K562 (cell line): ENCODE results near the gene ENDOV. TPM values are rescaled to one million over a fixed set of nuclear protein-coding genes. Genes with fewer than 3 reads are reported as not detected.

ENCODE experiments used
- ATAC-seq: fragments of 200-7000 bp; cut with Tn5 transposase; 3 replicates; pipeline ENCODE4 v1.9.1; 2020; ENCODE audit warnings: moderate library complexity
- BruUV-seq: library from RNA; stranded (reverse); fragments of 400-500 nt; replicated peaks from 2 replicates; lab custom pipeline; 2021; lab: Mats Ljungman, UMichigan
- CTCF ChIA-PET: fragments of 300-600 bp; formaldehyde crosslinking; extraction: SDS; loops from one replicate; lab custom pipeline; 2021; ENCODE audit warnings: low intra/inter-chr PET ratio; lab: Yijun Ruan, JAX
- POLR2A ChIA-PET: fragments of 300-600, 350-650 bp; sonication (Branson Sonifier 250); formaldehyde crosslinking; extraction: SDS; loops from one replicate; lab custom pipeline; 2021; ENCODE audit warnings: antibody characterized with exemption, inconsistent platforms; lab: Yijun Ruan, JAX
- DNase-seq, 4 experiments: peaks; one replicate each; pipeline versions ENCODE4 v3.0.0 to v3.0.0-alpha.2; 2011 to 2018; ENCODE audit warnings: low spot score in 3 of 4, mixed read lengths in 3 of 4; ENCODE audit errors: extremely low read depth in 1 of 4
- FAIRE-seq: peaks from 2 replicates; lab custom pipeline; 2011; peaks lifted over from hg19 to GRCh38; lab: Jason Lieb, UNC
- H2AFZ ChIP-seq: 2 replicates; pipeline ENCODE4 v1.6.0; 2011; ENCODE audit warnings: low read depth, low read length, control low read depth, inconsistent platforms
- H3K27ac ChIP-seq: fragments of 200-600 bp; 3 replicates; pipeline ENCODE4 v1.8.0; 2011; ENCODE audit warnings: low read depth, mild to moderate bottlenecking, control low read depth, inconsistent platforms, low read length, moderate library complexity, mixed read lengths; ENCODE audit errors: extremely low read depth
- H3K27me3 ChIP-seq, 2 experiments: fragments of 300-600 bp in 1 of 2; 2 replicates in 1 of 2; 3 replicates in 1 of 2; pipeline versions ENCODE4 v1.6.0 to v1.8.0; 2011; ENCODE audit warnings: inconsistent platforms in 2 of 2, low read length in 2 of 2, mild to moderate bottlenecking in 1 of 2, mixed read lengths in 1 of 2, moderate library complexity in 1 of 2; ENCODE audit not compliant: control insufficient read depth in 2 of 2, insufficient read depth in 2 of 2
- H3K36me3 ChIP-seq: fragments of 300-600 bp; 3 replicates; pipeline ENCODE4 v1.8.0; 2011; ENCODE audit warnings: mild to moderate bottlenecking, low read length, inconsistent platforms; ENCODE audit not compliant: control insufficient read depth, insufficient read depth
- H3K4me1 ChIP-seq, 2 experiments: fragments of 200-600 bp in 1 of 2; replicated peaks in 1 of 2; 2 replicates in 1 of 2; 3 replicates in 1 of 2; pipeline versions ENCODE4 v1.5.1 to v1.8.0; 2011; ENCODE audit warnings: inconsistent platforms in 2 of 2, low read length in 2 of 2, mild to moderate bottlenecking in 1 of 2, mixed read lengths in 1 of 2, moderate library complexity in 1 of 2; ENCODE audit not compliant: control insufficient read depth in 2 of 2, insufficient read depth in 2 of 2
- H3K4me2 ChIP-seq: 2 replicates; pipeline ENCODE4 v1.6.1; 2011; ENCODE audit warnings: low read length, control low read depth, inconsistent platforms, mixed read lengths; ENCODE audit not compliant: insufficient read depth
- H3K4me3 ChIP-seq: fragments of 200-600 bp; sonication (generic), shearing (Covaris generic); 2 replicates; pipeline ENCODE4 v1.5.1; 2016; ENCODE audit warnings: control low read depth, inconsistent platforms
- H3K79me2 ChIP-seq: fragments of 200-600 bp; 3 replicates; pipeline ENCODE4 v1.8.0; 2011; ENCODE audit warnings: low read length, inconsistent platforms; ENCODE audit not compliant: control insufficient read depth, insufficient read depth
- H3K9ac ChIP-seq, 2 experiments: 2 replicates each; pipeline versions ENCODE4 v1.6.0 to v1.6.1; 2011; ENCODE audit warnings: low read depth in 2 of 2, low read length in 2 of 2, control low read depth in 1 of 2, inconsistent platforms in 1 of 2, mild to moderate bottlenecking in 1 of 2, mixed read lengths in 1 of 2; ENCODE audit not compliant: insufficient read depth in 1 of 2
- H3K9me1 ChIP-seq: one replicate; pipeline ENCODE4 v1.6.0; 2011; ENCODE audit warnings: inconsistent platforms, mild to moderate bottlenecking, low read length, moderate library complexity; ENCODE audit not compliant: control insufficient read depth, insufficient read depth
- H3K9me3 ChIP-seq: replicated peaks from 2 replicates; pipeline ENCODE4 v1.5.1; 2011; ENCODE audit warnings: low read depth, low read length, inconsistent platforms; ENCODE audit not compliant: control insufficient read depth, insufficient read depth
- H4K20me1 ChIP-seq: replicated peaks from 2 replicates; pipeline ENCODE4 v1.6.1; 2011; ENCODE audit warnings: low read length, inconsistent platforms, mixed read lengths; ENCODE audit not compliant: control insufficient read depth, insufficient read depth
- DNMT1 ChIP-seq: fragments of 450-650 bp; IDR thresholded peaks from 2 replicates; pipeline ENCODE4 v1.6.1; 2016; ENCODE audit warnings: antibody characterized with exemption, mild to moderate bottlenecking
- E2F1 ChIP-seq: sonication (generic); formaldehyde crosslinking; IDR thresholded peaks from 2 replicates; pipeline ENCODE4 v1.8.1; 2023; ENCODE audit warnings: mild to moderate bottlenecking, missing genetic modification reagents, moderate library complexity
- ETV1 ChIP-seq: fragments of 450-650 bp; conservative IDR thresholded peaks from 2 replicates; pipeline ENCODE4 v1.6.1; 2016; ENCODE audit warnings: missing genetic modification characterization, control low read depth, low read depth, missing compliant biosample characterization
- MYNN ChIP-seq, 2 experiments: sonication (generic); formaldehyde crosslinking in 1 of 2; IDR thresholded peaks; 2 replicates each; pipeline versions ENCODE4 v1.5.0 to v1.6.1; 2016 to 2020; ENCODE audit warnings: antibody characterized with exemption in 1 of 2, missing genetic modification reagents in 1 of 2
- NFIX ChIP-seq: fragments of 250-450 bp; sonication (Bioruptor Pico); IDR thresholded peaks from 2 replicates; pipeline ENCODE4 v1.4.0; 2020; ENCODE audit warnings: low read depth, mild to moderate bottlenecking, moderate library complexity
- POLR2AphosphoS2 ChIP-seq: IDR thresholded peaks from 2 replicates; pipeline ENCODE4 v1.6.1; 2012; ENCODE audit warnings: low read length, improper control_type of control experiment
- PRPF4 ChIP-seq: fragments of 200-400 bp; formaldehyde crosslinking; IDR thresholded peaks from one replicate; pipeline ENCODE4 v1.6.1; 2017; ENCODE audit warnings: low read length, low read depth, mild to moderate bottlenecking; ENCODE audit not compliant: insufficient read depth, poor library complexity, severe bottlenecking
- SP2 ChIP-seq: IDR thresholded peaks from 2 replicates; pipeline ENCODE4 v1.6.1; 2011; ENCODE audit warnings: mild to moderate bottlenecking, low read depth, low read length, moderate library complexity; ENCODE audit not compliant: poor library complexity, severe bottlenecking; ENCODE audit errors: extremely low read depth
- XRCC5 ChIP-seq: fragments of 200-400 bp; formaldehyde crosslinking; IDR thresholded peaks from 2 replicates; pipeline ENCODE4 v1.6.1; 2017; ENCODE audit warnings: low read depth, mild to moderate bottlenecking, low read length
- ZBTB26 ChIP-seq: fragments of 450-650 bp; formaldehyde crosslinking; IDR thresholded peaks from 2 replicates; pipeline ENCODE4 v1.4.0; 2022; ENCODE audit warnings: missing genetic modification characterization
- ZC3H4 ChIP-seq: sonication (generic); formaldehyde crosslinking; IDR thresholded peaks from 2 replicates; pipeline ENCODE4 v1.9.0; 2021; ENCODE audit warnings: missing genetic modification reagents, borderline replicate concordance
- ZFP91 ChIP-seq: sonication (generic); formaldehyde crosslinking; IDR thresholded peaks from 2 replicates; pipeline ENCODE4 v1.8.0; 2022; ENCODE audit warnings: mild to moderate bottlenecking, missing genetic modification reagents
- ZHX1 ChIP-seq: fragments of 150-350 bp; conservative IDR thresholded peaks from 2 replicates; pipeline ENCODE4 v1.6.1; 2014; ENCODE audit warnings: low read length
- ZNF561 ChIP-seq: fragments of 450-650 bp; formaldehyde crosslinking; conservative IDR thresholded peaks from 2 replicates; pipeline ENCODE4 v1.4.0; 2020; ENCODE audit warnings: mild to moderate bottlenecking, moderate library complexity
- WGBS: fragments of 100-300 bp; shearing (Covaris generic); methylation state at CpG from one replicate; pipeline ENCODE4 v1.1.6; 2016; ENCODE audit warnings: low coverage, mixed read lengths; ENCODE audit not compliant: insufficient coverage; ENCODE audit errors: missing lambda C conversion rate; 5-methylcytosine and 5-hydroxymethylcytosine counted together
- in situ Hi-C: fragments of 300-500 bp; cut with MboI; formaldehyde crosslinking; loops from 4 replicates; pipeline ENCODE4 v1.15.0; 2018; ENCODE audit warnings: inconsistent platforms, mixed read lengths
- intact Hi-C: fragments of 100-400 bp; cut with micrococcal nuclease; formaldehyde crosslinking; loops from 2 replicates; pipeline ENCODE4 v1.14.2; 2022
- polyA plus RNA-seq, 8 experiments: library from polyadenylated mRNA; depleted of rRNA in 4 of 8; stranded (reverse) in 5 of 8; unstranded in 3 of 8; fragments of >200 nt; fragmentation: Nextera tagmentation in 2 of 8; fragmentation: Illumina TruSeq in 1 of 8; extraction: Ambion mirVana in 2 of 8; extraction: Trizol in 1 of 8; gene quantifications; 2 replicates each; pipeline versions ENCODE4 v1.2.1 to v1.2.3, GENCODE V29; 2011 to 2014; ENCODE audit warnings: inconsistent platforms in 1 of 8, missing spikeins in 1 of 8
- total RNA-seq, 7 experiments: library from RNA; depleted of rRNA in 6 of 7; stranded (reverse); fragments of >200 nt in 6 of 7; fragmentation: Illumina TruSeq in 2 of 7; extraction: Trizol in 2 of 7; gene quantifications; 2 replicates each; pipeline versions ENCODE4 v1.2.1 to v1.2.3, GENCODE V29; 2011 to 2021; ENCODE audit warnings: low replicate concordance in 1 of 7

Gene ENDOV
- total and polyA plus RNA-seq, 9 of the 15 experiments (the other 6 are each of a cell fraction or from before 2014, with no cell fraction given) = 1.2 to 8.2 (median 3.7) TPM

- intact Hi-C loops (no loop called here), in situ Hi-C loops (no loop called here)
- ChIA-PET CTCF (interaction anchor here (2.0 kb wide), 1 partner anchor 97 kb away, joined by 7 read pairs; no protein-coding TSS in a partner anchor), POLR2A (interaction anchor here (0.6 kb wide), 1 partner anchor 20 kb away, joined by 3 read pairs; no protein-coding TSS in a partner anchor)
- H3K9me3 ChIP-seq = no peaks in the 10 kb centered on the region
- H3K27me3 ChIP-seq = peaks cover 25 to 93% of the 10 kb centered on the region in 2 experiments; a peak in 4 of 5 replicates
- peaks cover 0 to 64% of the 10 kb centered on the region in 2 experiments; a peak in 3 of 5 replicates for H3K4me1 ChIP-seq
- no TSS peak for BruUV-seq
- no peaks in the 10 kb centered on the region for H3K79me2 ChIP-seq
- H4K20me1 ChIP-seq = peaks cover 10% of the 10 kb centered on the region
- ATAC-seq (no peak), DNase-seq (no peak), FAIRE-seq (no peak)
- no peaks in the 10 kb centered on the region for H3K9me1 ChIP-seq
- 42% methylated on average over 22 of the region's 51 CpGs for WGBS
- H3K9ac ChIP-seq = no peak overlapping the region
- H3K4me2 ChIP-seq = no peak overlapping the region
- H2AFZ ChIP-seq = no peak overlapping the region
- no peak overlapping the region for H3K4me3 ChIP-seq
- no peaks in the 10 kb centered on the region for H3K36me3 ChIP-seq
- no peak overlapping the region for H3K27ac ChIP-seq
- TF ChIP-seq ZFP91 (CRISPR knock-in tag) (no peak), ZC3H4 (CRISPR knock-in tag) (no peak), MYNN (IDR thresholded peaks at IDR 0.05) (no peak), MYNN (CRISPR knock-in tag; IDR thresholded peaks at IDR 0.05) (no peak), ZBTB26 (CRISPR knock-in tag) (no peak), DNMT1 (no peak), ETV1 (tag) (no peak), PRPF4 (no peak), POLR2AphosphoS2 (no peak), ZNF561 (CRISPR knock-in tag) (no peak), SP2 (no peak), NFIX (no peak), ZHX1 (no peak), XRCC5 (no peak), E2F1 (CRISPR knock-in tag) (no peak)
These were observed 63.7 kb downstream of the ENDOV start for GRCh38 chr17:80478487-80479245.
